Umbilical cord (tissue), 2 donors: ENCODE measurements around the gene KCNJ4. TPM values are rescaled to one million over a fixed set of nuclear protein-coding genes. Genes with fewer than 3 reads are reported as not detected.
"Not testable (repeated sequence)": the region's sequence is repeated elsewhere in the genome, so short reads cannot be mapped to it uniquely, and the experiment has no call there.

Experiments
- DNase-seq: peaks from one replicate; pipeline ENCODE4 v3.0.0-alpha.2; 2015; ENCODE audit warnings: low spot score
- total RNA-seq: library from RNA; depleted of rRNA; stranded (reverse); fragments of >200 nt; gene quantifications from one replicate; pipeline ENCODE4 v1.2.3, GENCODE V29; 2014; ENCODE audit warnings: low replicate concordance; ENCODE audit not compliant: insufficient read depth

The KCNJ4 gene
- total RNA-seq, 1 donor from 2014 or later = not detected

DNA sequence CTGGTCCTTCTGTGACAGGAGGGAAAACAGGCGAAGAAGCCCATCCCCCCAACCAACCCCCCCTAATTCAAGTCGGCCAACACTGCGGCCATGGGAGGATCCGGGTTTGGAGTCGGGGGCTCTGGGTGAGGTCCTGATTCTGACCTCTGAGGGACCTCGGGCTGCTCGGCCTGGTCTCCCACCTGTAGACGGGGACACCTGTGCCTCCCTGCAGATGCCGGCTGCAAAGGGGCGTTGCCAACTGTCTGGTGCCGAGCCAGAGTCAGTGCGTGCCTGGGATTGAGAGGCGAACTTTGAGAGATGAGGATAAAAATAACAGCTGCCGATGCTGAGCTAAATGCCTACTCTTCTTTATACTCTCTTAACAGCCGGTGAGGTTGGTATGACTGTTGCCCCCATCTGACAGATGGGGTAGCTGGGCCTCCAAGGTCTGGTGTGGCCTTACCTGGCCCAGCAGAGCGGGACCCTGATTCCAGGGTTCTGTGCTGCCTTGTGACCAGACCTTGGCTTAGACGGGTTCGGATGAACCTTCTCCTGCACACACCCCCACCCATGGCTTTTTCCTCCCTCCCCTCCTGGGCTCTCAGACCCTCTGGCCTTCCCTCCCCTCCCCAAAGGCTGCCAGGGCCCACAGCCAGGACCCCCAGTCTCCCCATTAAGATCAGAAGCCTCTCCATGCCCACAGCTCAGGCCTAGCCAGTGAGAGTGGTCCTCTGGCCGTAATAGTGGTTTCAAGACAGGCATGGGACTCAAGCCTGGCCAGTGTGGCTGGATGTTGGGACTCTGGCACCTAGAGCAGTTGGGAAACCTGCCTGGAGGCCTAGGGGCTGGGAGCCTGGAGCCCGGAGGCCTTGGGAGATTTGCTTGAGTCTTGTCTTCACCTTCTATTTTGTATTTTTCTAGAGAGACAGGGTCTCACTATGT is 41.7 kb downstream of the KCNJ4 start:
- peak; percentile 22 for DNase-seq

DNA sequence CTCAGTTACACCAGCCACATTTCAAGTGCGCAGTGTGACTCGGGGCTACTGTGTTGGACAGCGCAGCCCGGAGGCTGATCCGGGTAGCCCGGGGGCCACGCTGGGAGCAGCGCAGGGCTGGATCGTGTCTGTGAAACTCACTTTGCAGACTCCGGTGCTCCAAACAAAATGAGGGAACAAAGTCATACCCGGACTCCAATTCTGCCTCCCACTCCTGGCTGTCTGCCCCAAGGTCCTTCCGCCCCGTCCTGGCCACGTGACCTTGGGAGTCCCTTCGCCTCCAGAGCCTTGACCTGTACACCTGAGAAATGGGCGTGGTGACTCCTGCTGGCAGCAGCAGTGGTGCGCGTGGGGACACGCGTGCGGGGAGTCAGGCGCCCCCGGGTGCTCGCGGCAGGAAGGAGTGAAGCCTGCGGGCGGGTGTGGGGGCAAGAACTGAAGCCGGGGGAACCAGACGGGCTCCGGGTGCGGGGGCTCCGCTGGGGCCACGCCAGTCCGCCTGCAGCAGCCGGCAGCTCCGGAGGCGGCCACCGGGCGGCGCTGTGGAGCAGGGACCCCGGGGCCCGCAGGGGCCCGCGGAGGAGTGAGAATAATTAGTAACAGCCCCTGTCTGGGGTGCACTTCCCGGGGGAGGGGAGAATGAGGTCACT is 42.4 kb downstream of the KCNJ4 start:
- DNase-seq = no peak

DNA sequence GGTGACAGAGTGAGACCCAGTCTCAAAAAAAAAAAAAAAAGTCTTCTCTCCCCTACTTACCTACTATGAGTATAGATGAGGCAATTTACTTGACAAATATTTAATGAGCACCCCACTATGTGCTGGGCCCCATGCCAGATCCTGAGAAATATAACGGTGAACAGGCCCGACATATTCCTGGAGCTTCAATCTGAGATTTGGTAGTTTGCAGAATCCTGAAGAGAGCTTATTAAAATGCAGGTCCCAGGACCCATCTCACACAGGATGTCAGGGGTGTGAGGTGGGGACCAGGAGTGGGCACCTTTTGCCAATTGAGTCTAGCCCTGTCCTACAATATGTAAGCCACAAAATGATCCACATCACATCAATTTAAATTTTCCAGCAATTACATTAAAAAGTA is 44.0 kb downstream of the KCNJ4 start:
- no peak for DNase-seq

DNA sequence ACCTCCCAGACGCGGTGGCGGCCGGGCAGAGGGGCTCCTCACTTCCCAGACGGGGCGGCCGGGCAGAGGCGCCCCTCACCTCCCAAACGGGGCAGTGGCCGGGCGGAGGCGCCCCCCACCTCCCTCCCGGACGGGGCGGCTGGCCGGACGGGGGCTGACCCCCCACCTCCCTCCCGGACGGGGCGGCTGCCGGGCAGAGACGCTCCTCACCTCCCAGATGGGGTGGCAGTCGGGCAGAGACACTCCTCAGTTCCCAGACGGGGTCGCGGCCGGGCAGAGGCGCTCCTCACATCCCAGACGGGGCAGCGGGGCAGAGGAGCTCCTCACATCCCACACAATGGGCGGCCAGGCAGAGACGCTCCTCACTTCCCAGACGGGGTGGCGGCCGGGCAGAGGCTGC is 45.1 kb downstream of the KCNJ4 start:
- DNase-seq = not testable (repeated sequence)

DNA sequence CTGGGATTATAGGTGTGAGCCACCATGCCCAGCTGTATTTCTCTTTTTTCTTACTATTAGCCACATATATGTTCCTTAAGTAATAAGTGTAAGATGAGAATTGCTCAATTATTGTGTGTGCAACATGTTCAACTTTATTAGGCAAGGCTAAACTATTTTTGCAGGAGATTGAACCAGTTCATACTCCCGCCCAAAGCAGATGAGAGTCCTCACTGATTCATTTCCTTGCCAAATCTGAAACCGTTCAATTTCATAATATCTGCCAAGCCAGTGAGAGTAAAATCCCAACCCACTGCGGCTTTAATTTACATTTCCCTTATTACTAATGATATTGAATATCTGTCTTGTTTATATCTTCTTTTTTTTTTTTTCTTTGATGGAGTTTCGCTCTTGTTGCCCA is 48.4 kb downstream of the KCNJ4 start:
- no peak for DNase-seq

DNA sequence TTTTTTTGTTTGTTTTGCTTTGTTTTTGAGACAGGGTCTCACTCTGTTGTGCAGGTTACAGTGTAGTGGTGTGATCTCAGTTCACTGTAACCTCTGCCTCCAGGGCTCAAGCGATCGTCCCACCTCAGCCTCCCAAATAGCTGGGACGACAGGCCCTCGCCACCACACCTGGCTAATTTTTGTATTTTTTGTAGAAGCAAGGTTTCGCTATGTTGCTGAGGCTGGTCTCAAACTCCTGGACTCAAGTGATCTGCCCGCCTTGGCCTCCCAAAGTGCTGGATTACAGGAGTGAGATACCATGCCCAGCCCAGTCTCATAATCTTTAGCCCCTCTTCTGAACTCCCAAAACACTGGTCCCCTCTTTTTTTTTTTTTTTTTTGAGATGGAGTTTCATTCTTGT is 50.6 kb downstream of the KCNJ4 start:
- no peak for DNase-seq

DNA sequence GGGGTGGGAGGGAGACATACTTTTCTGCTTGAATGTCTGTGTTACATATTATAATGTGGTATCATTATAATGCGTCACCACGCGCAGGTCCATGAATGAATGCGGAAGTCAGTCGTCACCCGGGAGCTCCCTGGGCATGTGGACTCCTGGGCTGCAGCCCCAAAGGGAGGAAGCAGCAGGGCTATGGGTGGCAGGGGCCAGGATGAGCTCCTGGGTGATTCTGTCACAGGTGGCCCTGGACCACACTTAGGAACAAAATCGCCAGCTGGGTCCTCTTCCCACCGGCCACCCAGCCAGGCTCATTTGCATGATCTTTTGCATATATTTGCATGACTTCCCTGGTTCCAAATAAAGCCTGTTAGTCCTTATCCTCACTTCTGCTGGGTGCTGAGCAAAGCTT is 51.2 kb downstream of the KCNJ4 start:
- DNase-seq = no peak

DNA sequence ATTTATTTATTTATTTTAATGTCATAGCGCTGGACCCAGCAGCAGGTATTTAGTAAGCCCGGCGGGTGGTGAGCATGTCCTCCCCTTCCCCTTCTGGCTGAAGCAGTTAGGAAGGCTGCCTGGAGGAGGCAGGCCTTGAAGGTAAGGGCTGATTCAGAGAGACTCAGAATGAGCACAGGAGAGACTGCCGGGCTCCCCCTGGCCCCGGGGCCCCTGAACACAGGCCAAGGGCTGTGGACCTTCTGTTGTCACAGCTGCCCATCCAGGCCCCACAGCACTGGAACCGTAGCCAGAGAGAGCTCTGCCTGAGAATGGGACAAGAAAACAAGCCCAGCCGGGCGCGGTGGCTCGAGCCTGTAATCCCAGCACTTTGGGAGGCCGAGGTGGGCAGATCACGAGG is 52.8 kb downstream of the KCNJ4 start:
- DNase-seq = no peak

DNA sequence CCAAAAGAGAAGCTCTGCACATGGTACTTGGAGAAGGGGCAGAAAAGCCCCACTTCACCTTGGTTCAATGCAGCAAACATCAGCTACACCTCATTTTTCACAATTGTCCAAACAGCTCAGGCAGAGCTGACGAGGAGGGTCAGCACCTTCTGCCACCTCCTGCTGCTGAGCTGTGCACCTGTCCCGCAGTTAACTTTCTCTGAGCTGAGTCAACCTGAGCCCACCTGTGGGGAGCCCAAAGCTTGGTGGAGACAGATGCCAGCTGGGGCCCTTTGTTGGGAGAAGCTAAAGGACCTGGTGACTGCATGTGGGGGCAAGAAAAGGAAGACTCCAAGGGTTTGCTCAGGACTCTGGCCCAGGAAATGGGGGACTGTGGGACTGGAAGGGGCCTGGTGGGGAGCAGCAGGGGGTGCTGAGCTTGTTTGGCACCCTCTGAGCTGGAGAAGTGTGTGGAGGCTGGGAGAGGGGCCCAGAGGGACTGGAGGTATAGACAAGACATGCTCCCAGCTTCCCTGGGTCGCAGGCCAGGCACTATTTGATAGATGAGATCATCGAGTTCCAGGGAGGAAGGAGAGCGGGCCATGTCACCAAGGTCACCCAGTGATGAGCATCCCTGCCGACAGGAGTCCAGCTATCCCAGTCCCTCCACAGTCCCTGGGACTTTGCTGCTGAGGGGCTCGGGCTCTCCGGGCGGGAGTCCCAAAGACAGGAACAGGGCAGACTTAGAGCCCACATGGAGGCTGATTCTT is 53.5 kb downstream of the KCNJ4 start:
- DNase-seq = no peak

DNA sequence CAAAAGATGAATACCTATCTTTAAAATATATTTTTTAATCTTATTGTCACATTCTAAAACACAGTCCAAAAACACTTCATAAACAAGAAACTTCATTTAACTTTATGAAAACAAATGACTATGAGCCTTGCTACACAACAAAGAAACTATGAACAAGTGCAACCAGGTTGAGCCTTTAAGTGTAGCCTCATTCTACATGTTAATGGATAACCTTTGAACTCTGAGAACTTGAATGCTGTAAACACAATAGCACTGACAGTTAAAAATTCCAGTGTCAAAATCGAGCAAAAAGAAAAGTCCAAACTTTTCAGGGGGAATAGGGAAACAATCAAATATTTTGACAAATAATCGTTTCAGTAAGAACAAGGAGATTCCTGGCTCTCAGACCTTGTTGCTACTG is 54.7 kb downstream of the KCNJ4 start:
- not testable (repeated sequence) for DNase-seq

DNA sequence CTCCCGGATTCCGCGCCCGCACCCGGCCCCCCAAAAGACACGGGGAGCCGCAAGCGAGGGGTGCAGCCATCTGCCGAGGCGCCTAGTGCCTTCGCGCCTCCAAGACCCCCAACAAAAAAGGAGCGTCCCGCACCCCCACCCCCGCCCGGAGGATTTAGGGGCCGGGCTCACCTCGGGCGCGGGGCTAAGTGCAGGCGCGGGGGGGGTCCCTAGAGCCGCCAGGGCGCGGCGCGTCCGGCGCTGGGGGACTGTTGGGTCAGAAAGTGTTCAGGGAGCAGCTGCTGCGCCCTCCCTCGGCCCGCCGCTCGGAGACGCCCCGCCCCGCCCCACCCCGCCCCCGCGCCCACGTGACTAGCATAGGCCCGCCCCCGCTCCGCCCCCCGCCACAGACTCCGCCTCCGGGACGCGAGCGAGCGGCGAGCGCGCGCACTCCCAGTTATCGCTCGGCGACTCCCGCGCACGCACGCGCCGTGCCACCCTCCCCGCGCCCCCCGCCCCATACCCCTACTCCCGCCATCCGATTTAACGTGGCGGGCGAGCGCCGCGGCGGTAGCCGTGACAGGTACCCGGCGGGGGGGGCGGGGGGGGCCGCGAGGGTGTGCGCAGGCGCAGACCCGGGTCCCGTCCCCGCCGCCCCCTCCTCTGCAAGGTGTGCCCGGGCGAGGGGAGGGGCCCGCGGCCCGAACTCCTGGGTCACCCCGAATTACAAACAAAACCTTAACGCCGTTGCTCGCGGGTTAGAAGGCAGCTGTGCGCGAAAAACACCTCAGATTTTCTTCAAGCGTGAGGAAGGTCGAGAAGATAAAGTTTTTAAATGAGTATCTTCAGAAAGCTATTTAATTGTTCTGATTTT is 56.2 kb downstream of the KCNJ4 start:
- peak; percentile 75 for DNase-seq

DNA sequence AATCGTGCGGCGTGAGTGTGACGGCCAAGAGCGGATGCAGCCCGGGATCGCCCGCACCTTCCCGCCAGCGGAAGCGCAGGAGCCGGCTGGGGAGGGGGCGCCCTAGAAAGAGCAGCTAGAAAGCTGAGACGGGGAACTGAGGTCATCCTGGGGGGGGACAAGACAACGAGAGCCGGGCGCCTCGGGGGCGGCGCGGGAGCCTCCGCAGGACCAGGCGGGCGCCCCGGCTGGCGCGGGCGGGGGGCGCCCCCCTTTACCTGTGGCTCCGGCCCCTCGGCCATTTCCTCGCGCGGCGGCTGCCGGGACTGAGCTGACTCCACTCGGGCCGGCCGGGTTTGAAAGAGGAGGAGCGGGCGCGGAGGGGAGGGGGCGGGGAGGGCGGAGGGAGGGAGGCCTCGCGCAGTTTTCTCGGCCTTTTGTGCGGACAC is 56.8 kb downstream of the KCNJ4 start:
- peak; percentile 60 for DNase-seq

DNA sequence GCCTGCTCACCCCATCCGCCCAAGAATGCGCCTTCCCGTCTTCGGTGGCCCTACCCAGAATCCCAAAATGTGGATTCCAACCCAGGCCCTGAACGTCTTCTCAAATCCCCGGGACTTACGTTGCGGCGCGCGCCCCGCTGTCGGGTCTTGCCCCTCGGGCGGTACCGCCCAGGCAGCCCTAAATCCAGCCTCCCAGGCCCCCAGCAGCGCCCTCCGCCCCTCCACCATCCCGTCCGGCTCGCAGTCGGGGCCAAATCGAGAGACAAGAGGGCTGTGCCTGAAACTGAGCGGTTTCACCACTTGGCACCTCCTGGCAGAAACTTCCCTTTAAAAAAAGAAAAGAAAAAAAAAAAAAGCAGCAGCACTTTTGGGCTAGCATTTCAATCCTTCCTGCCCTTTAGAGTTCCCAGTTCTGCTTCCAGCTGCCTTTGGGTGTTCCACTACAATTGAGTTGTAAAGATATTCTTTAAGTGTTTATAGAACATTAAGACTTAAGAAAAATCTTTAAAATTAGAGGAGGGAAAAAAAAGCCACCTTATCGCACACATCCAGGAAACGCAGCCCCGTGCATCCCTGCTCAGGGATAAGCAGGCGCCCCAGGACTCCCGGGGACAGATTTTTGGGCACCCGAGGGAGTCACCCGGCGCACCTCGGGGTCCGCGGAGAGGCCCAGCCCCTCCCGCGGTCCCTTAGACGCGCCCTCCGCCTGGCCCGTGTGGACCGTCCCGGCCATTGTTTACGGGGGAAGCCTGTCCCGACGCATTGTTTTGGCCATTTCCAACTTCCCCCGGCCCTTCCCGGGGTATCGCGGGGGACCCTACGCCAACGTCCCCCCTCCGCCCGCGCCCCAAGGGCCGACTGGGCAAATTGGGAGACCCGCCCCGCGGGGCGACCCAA is 57.6 kb downstream of the KCNJ4 start:
- DNase-seq = peak; percentile 23

DNA sequence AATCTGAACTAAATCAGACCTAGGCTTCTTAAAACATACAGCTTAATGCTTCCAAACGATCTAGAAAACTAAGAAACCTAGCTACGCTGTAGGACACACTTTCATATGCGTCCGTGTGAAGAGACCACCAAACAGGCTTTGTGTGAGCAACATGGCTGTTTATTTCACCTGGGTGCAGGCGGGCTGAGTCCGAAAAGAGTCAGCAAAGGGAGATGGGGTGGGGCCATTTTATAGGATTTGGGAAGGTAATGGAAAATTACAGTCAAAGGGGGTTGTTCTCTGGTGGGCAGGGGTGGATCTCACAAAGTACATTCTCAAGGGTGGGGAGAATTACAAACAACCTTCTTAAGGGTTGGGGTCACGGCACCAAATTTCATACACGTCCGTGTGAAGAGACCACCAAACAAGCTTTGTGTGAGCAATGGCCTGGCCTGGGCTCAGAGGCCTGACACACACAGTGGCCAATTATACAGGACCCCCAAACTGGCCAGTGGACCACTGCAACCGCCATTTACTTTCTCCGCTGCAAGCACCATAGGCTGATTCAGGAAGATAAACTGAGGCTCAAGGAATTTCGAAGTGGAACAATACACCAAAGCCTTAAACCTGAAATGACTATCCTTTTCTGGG is 58.4 kb downstream of the KCNJ4 start:
- DNase-seq = not testable (repeated sequence)

DNA sequence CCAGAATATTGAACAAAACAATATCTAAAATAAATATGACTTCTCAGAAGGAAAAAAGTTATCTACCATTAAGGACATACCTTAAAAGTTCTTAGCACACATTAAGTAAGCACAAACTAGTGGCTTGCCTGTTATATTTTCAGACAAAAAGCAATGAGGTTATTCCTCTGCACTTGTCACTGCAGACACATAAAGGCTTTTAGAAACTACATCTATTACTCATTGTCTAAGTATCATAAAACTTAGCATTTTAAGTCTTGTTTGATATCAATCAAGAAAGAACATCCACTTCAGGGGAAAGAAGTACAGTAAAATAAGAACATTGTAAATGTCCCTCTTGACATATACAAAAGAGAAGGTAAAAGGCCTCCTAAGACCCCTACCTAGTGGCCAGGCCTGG is 59.1 kb downstream of the KCNJ4 start:
- DNase-seq = not testable (repeated sequence)

DNA sequence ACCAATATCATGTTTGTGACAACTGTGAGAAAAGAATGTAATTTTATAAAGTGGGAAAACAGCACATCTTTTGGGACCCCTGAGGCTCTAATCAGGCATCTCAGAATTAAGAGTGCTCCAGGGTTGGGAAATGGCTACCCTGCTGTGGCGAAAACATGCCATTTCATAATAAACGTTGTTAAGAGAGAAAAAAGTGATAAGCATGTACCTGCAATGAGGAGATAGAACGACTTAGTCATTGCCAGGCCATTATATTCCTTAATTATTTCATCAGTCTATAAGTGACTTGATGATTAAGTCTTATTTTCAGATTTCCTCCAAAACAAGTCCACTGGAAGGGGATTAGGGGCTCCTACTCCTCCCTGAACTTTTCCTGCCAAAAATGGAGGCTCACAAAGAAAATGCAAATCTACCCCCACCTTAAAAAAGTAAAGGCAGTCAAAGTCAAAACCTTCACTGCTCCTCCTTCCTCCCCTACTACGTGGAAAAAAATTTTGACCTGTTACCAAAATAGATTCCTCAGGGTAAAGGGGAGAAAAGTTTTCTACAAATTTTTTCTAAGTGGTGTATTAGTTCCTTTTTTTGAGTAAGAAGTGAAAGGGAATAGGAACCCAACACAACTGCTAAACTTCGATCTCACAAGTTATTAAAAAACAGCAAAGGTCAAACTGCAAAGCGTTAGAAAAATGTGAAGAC is 59.9 kb downstream of the KCNJ4 start:
- not testable (repeated sequence) for DNase-seq

DNA sequence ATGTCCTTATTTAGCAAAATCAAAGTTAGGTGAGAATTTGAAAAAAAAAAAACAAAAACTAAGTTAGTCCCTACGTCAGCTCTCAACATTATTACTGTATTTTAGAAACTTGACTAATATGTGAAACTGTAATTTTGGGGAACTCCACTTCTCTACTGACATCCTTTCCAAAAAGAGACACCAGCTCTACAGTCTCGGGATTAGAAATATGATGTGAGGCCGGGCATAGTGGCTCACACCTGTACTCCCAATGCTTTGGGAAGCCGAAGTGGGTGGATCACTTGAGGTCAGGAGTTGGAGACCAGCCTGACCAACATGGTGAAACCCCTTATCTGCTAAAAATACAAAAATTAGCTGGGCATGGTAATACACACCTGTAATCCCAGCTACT is 65.6 kb downstream of the KCNJ4 start:
- DNase-seq = not testable (repeated sequence)

DNA sequence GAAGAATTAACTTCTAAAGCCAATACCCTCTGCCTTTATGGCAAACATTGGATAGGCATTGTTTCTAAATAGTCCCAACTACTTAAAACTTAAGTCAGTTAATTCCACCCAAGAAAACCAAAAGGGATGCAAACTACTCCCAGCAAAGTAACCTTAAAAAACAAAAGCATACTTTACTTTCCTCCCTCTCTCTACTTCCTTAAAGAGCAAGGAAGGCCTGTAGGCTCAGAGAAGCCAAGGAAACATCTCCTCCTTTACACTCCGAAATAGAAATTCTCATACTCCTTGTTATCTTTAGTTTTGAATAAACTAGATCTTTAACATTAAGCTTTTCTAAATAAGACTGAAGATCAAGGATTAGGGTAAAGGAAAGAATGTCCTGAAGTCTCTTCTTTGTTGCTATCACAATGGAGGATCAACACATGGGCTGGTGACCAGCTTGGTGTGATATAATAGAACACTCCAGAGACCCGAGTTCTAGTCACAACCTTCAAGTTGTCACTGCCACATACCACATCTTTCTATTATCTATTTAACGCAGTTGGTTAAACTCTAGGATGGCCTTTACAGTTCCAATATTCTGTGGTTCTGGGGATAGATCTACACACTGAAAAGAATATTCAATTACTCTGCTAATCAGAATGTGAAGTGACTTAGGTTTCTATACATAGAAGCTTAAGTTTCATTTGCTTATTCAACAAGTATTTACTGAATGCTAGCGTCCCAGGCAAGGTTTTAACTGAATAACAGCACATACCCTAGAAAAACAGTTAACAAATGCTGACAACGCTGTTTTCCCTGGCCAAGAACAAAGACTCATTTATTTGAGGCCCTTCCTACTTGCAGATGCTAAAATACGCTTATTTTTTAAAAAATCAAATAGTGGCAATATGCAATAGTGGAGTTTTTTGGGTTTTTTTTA is 66.2 kb downstream of the KCNJ4 start:
- not testable (repeated sequence) for DNase-seq
